CD14-positive monocyte (primary cell): ENCODE results near the gene PRRG4. TPM values are rescaled to one million over a fixed set of nuclear protein-coding genes. Genes with fewer than 3 reads are reported as not detected.

Source experiments
- DNase-seq, 3 donors: peaks; one replicate each; pipeline ENCODE4 v3.0.0-alpha.2; 2011 to 2022
- H2AFZ ChIP-seq: 2 replicates; pipeline ENCODE4 v1.6.0; 2012; ENCODE audit warnings: mild to moderate bottlenecking, low read depth, low read length, inconsistent platforms; ENCODE audit not compliant: insufficient read depth, poor library complexity, severe bottlenecking
- H3K27ac ChIP-seq, 2 donors: 1 replicate in 1 of 2; 2 replicates in 1 of 2; pipeline ENCODE4 v1.5.1; 2012 to 2013; ENCODE audit warnings: low read length in 2 of 2, control low read depth in 1 of 2, inconsistent platforms in 1 of 2, low read depth in 1 of 2, mild to moderate bottlenecking in 1 of 2
- H3K27me3 ChIP-seq, 2 donors: one replicate each; pipeline versions ENCODE4 v1.6.0 to v1.6.1; 2011 to 2013; ENCODE audit warnings: low read length in 2 of 2; ENCODE audit not compliant: control insufficient read depth in 2 of 2, insufficient read depth in 2 of 2
- H3K36me3 ChIP-seq, 2 donors: replicated peaks in 1 of 2; 1 replicate in 1 of 2; 2 replicates in 1 of 2; pipeline versions ENCODE4 v1.5.1 to v1.6.1; 2012 to 2013; ENCODE audit warnings: low read length in 2 of 2, control low read depth in 1 of 2, inconsistent platforms in 1 of 2, mild to moderate bottlenecking in 1 of 2; ENCODE audit not compliant: insufficient read depth in 2 of 2, control insufficient read depth in 1 of 2
- H3K4me1 ChIP-seq, 2 donors: 1 replicate in 1 of 2; 2 replicates in 1 of 2; pipeline versions ENCODE4 v1.5.1 to v1.6.1; 2012 to 2013; ENCODE audit warnings: low read length in 2 of 2, control low read depth in 1 of 2, inconsistent platforms in 1 of 2, mild to moderate bottlenecking in 1 of 2, moderate library complexity in 1 of 2; ENCODE audit not compliant: insufficient read depth in 2 of 2, control insufficient read depth in 1 of 2
- H3K4me2 ChIP-seq: replicated peaks from 2 replicates; pipeline ENCODE3; 2012; ENCODE audit warnings: low read length, moderate library complexity, mild to moderate bottlenecking; ENCODE audit not compliant: poor library complexity, severe bottlenecking; ENCODE audit errors: extremely low read depth
- H3K4me3 ChIP-seq, 3 experiments: fragments of 200-600 bp in 1 of 3; sonication (generic) in 1 of 3; replicated peaks in 1 of 3; 1 replicate in 2 of 3; 2 replicates in 1 of 3; pipeline ENCODE4 v1.5.1; 2011 to 2013; ENCODE audit warnings: low read length in 3 of 3, mild to moderate bottlenecking in 3 of 3, control low read depth in 2 of 3, low read depth in 2 of 3, inconsistent platforms in 1 of 3, moderate library complexity in 1 of 3
- H3K79me2 ChIP-seq: 2 replicates; pipeline ENCODE4 v1.6.0; 2012; ENCODE audit warnings: mild to moderate bottlenecking, control low read depth, inconsistent platforms, low read length, moderate library complexity; ENCODE audit not compliant: insufficient read depth
- H3K9ac ChIP-seq: 2 replicates; pipeline ENCODE4 v1.6.0; 2017; ENCODE audit warnings: low read length, mild to moderate bottlenecking; ENCODE audit not compliant: insufficient read depth, poor library complexity, severe bottlenecking
- H3K9me3 ChIP-seq, 2 donors: replicated peaks in 1 of 2; 1 replicate in 1 of 2; 2 replicates in 1 of 2; pipeline versions ENCODE4 v1.5.1 to v1.6.1; 2012 to 2013; ENCODE audit warnings: low read length in 2 of 2, control low read depth in 1 of 2; ENCODE audit not compliant: control insufficient read depth in 1 of 2, insufficient read depth in 1 of 2
- H4K20me1 ChIP-seq: 2 replicates; pipeline ENCODE4 v1.6.0; 2012; ENCODE audit warnings: mild to moderate bottlenecking, low read length, control low read depth, moderate library complexity; ENCODE audit not compliant: insufficient read depth
- H3K27ac Mint-ChIP-seq, 7 donors: one replicate each; pipeline ENCODE4 v1.8.0; 2020; ENCODE audit warnings: mild to moderate bottlenecking in 7 of 7, mixed read lengths in 7 of 7, moderate library complexity in 6 of 7, inconsistent platforms in 2 of 7
- H3K27me3 Mint-ChIP-seq, 3 donors: one replicate each; pipeline ENCODE4 v1.8.0; 2021 to 2022; ENCODE audit warnings: low read depth in 3 of 3, mild to moderate bottlenecking in 3 of 3, mixed read lengths in 3 of 3, moderate library complexity in 3 of 3, inconsistent platforms in 1 of 3
- H3K36me3 Mint-ChIP-seq, 2 donors: one replicate each; pipeline ENCODE4 v1.8.0; 2020; ENCODE audit warnings: mixed read lengths in 2 of 2, inconsistent platforms in 1 of 2, mild to moderate bottlenecking in 1 of 2
- H3K4me1 Mint-ChIP-seq: one replicate; pipeline ENCODE4 v1.8.0; 2020; ENCODE audit warnings: mild to moderate bottlenecking, mixed read lengths
- H3K4me3 Mint-ChIP-seq, 2 donors: one replicate each; pipeline ENCODE4 v1.8.0; 2020; ENCODE audit warnings: mild to moderate bottlenecking in 2 of 2, mixed read lengths in 2 of 2, moderate library complexity in 1 of 2
- H3K9me3 Mint-ChIP-seq, 7 donors: one replicate each; pipeline ENCODE4 v1.8.0; 2020 to 2022; ENCODE audit warnings: mixed read lengths in 7 of 7, mild to moderate bottlenecking in 6 of 7, moderate library complexity in 6 of 7, inconsistent platforms in 2 of 7
- CTCF ChIP-seq: fragments of 200-600 bp; IDR thresholded peaks from one replicate; pipeline ENCODE4 v1.8.0; 2022; ENCODE audit warnings: antibody characterized with exemption, mild to moderate bottlenecking
- WGBS: methylation state at CpG from one replicate; pipeline ENCODE4 v1.1.5; 2013; ENCODE audit warnings: missing lambda C conversion rate; ENCODE audit not compliant: insufficient coverage; 5-methylcytosine and 5-hydroxymethylcytosine counted together
- intact Hi-C, 2 donors: fragments of 100-400 bp; cut with micrococcal nuclease; formaldehyde crosslinking; loops; one replicate each; pipeline versions ENCODE4 v1.15.0 to v1.15.1; 2023
- polyA plus RNA-seq, 3 donors: library from polyadenylated mRNA; depleted of rRNA in 1 of 3; unstranded in 2 of 3; stranded (reverse) in 1 of 3; fragments of 300-500 nt in 2 of 3; fragments of >200 nt in 1 of 3; fragmentation: Illumina TruSeq in 2 of 3; gene quantifications; 1 replicate in 2 of 3; 2 replicates in 1 of 3; pipeline ENCODE4 v1.2.3, GENCODE V29; 2012 to 2021

PRRG4 gene
- polyA plus RNA-seq, 3 donors, result 3.5 to 9.9 (median 8.7) TPM

- WGBS, result no CpG with 5 or more reads among the region's 2 CpGs
- Mint-ChIP-seq H3K9me3 (peaks cover 0 to 4% (median 0%) of the 10 kb centered on the region in 7 donors), H3K27ac (peak overlapping the region; percentile 47 to 88 (median 86)), H3K27me3 (no peaks in the 10 kb centered on the region), H3K4me3 (no peak overlapping the region), H3K4me1 (peaks cover 61% of the 10 kb centered on the region), H3K36me3 (peaks cover 6 to 18% of the 10 kb centered on the region in 2 donors)
- Histone ChIP-seq H3K79me2 (peaks cover 61% of the 10 kb centered on the region), H3K27ac (peak overlapping the region in 1 of 2 donors; percentile 47), H3K4me2 (peak overlapping the region; percentile 58), H3K9ac (no peak overlapping the region), H3K27me3 (no peaks in the 10 kb centered on the region), H3K4me1 (peaks cover 65 to 76% of the 10 kb centered on the region in 2 donors), H3K36me3 (no peaks in the 10 kb centered on the region), H3K4me3 (peak overlapping the region in 1 of 3 experiments; percentile 52), H2AFZ (no peak overlapping the region), H4K20me1 (no peaks in the 10 kb centered on the region), H3K9me3 (no peaks in the 10 kb centered on the region)
- DNase-seq, result peak; percentile 53 to 83 (median 71)
- no peak for TF ChIP-seq CTCF
- intact Hi-C loops, result no loop called here
These were observed 17.8 kb downstream of the PRRG4 start for GRCh38 chr11:32847511-32847910.

- TF ChIP-seq CTCF, result no peak
- Histone ChIP-seq H3K27ac (peak overlapping the region in 1 of 2 donors; percentile 68), H3K36me3 (peaks cover 4 to 18% of the 10 kb centered on the region in 2 donors), H3K4me3 (peak overlapping the region in 2 of 3 experiments; percentile 38 to 62), H4K20me1 (no peaks in the 10 kb centered on the region), H2AFZ (no peak overlapping the region), H3K9me3 (no peaks in the 10 kb centered on the region), H3K4me2 (peak overlapping the region; percentile 82), H3K9ac (no peak overlapping the region), H3K27me3 (no peaks in the 10 kb centered on the region), H3K79me2 (peaks cover 60% of the 10 kb centered on the region), H3K4me1 (peaks cover 60 to 66% of the 10 kb centered on the region in 2 donors)
- Mint-ChIP-seq H3K27ac (peak overlapping the region; percentile 57 to 92 (median 86)), H3K9me3 (peaks cover 0 to 4% (median 0%) of the 10 kb centered on the region in 7 donors), H3K36me3 (peaks cover 8 to 30% of the 10 kb centered on the region in 2 donors), H3K4me1 (peaks cover 59% of the 10 kb centered on the region), H3K27me3 (no peaks in the 10 kb centered on the region), H3K4me3 (peak overlapping the region; percentile 34 to 77)
- intact Hi-C loops, result loop anchor here (5.0 kb wide), 1 partner anchor 43 kb away; the partner anchor contains the start of gene QSER1 (in 2 of the 2)
- peak in 2 of 3 donors; percentile 43 to 66 for DNase-seq
- WGBS, result 0% methylated on average over 1 of the region's 1 CpG
These were observed 20.0 kb downstream of the PRRG4 start for GRCh38 chr11:32849761-32850160.
